Liver (tissue), 9 donors: ENCODE measurements around the gene ALDH1L1. TPM values are rescaled to one million over a fixed set of nuclear protein-coding genes. Genes with fewer than 3 reads are reported as not detected.

Experiments used
- DNase-seq: peaks from one replicate; pipeline ENCODE4 v3.0.0-alpha.2; 2017; ENCODE audit warnings: low spot score
- H3K27ac ChIP-seq, 2 donors: one replicate each; pipeline ENCODE4 v1.7.0; 2013; ENCODE audit warnings: inconsistent platforms in 2 of 2, low read length in 2 of 2, control low read depth in 1 of 2, low read depth in 1 of 2, mild to moderate bottlenecking in 1 of 2
- H3K27me3 ChIP-seq, 4 donors: one replicate each; pipeline versions ENCODE4 v1.6.1 to v1.7.0; 2013; ENCODE audit warnings: low read length in 3 of 4, inconsistent platforms in 1 of 4, mild to moderate bottlenecking in 1 of 4, moderate library complexity in 1 of 4; ENCODE audit not compliant: control insufficient read depth in 4 of 4, insufficient read depth in 4 of 4
- H3K36me3 ChIP-seq, 4 donors: one replicate each; pipeline versions ENCODE4 v1.6.1 to v1.7.0; 2013; ENCODE audit warnings: low read length in 3 of 4, mild to moderate bottlenecking in 3 of 4, low read depth in 1 of 4, moderate library complexity in 1 of 4; ENCODE audit not compliant: control insufficient read depth in 4 of 4, insufficient read depth in 3 of 4
- H3K4me1 ChIP-seq, 4 donors: one replicate each; pipeline versions ENCODE4 v1.6.1 to v1.7.0; 2013; ENCODE audit warnings: low read length in 3 of 4, mild to moderate bottlenecking in 3 of 4, moderate library complexity in 1 of 4; ENCODE audit not compliant: control insufficient read depth in 4 of 4, insufficient read depth in 4 of 4
- H3K4me3 ChIP-seq, 3 donors: one replicate each; pipeline versions ENCODE4 v1.6.1 to v1.7.0; 2013; ENCODE audit warnings: low read length in 3 of 3, control low read depth in 1 of 3, low read depth in 1 of 3, mild to moderate bottlenecking in 1 of 3
- H3K9ac ChIP-seq, 2 donors: one replicate each; pipeline ENCODE4 v1.7.0; 2013; ENCODE audit warnings: low read length in 2 of 2, mild to moderate bottlenecking in 2 of 2, moderate library complexity in 2 of 2, control low read depth in 1 of 2, low read depth in 1 of 2
- H3K9me3 ChIP-seq, 4 donors: one replicate each; pipeline versions ENCODE4 v1.6.1 to v1.7.0; 2013; ENCODE audit warnings: low read length in 3 of 4; ENCODE audit not compliant: control insufficient read depth in 4 of 4
- ATF3 ChIP-seq: IDR thresholded peaks from 2 replicates; pipeline ENCODE4 v1.6.1; 2016; ENCODE audit warnings: antibody characterized with exemption
- EGR1 ChIP-seq, 2 donors: IDR thresholded peaks; 2 replicates each; pipeline ENCODE4 v1.6.1; 2016 to 2018; ENCODE audit warnings: antibody characterized with exemption in 2 of 2, low read depth in 2 of 2
- FOXA1 ChIP-seq: IDR thresholded peaks from 2 replicates; pipeline ENCODE4 v1.6.1; 2016; ENCODE audit warnings: antibody characterized with exemption
- GABPA ChIP-seq, 2 donors: IDR thresholded peaks in 1 of 2; conservative IDR thresholded peaks in 1 of 2; 2 replicates each; pipeline ENCODE4 v1.6.1; 2016; ENCODE audit warnings: antibody characterized with exemption in 2 of 2, mild to moderate bottlenecking in 1 of 2, moderate library complexity in 1 of 2
- HNF4A ChIP-seq, 2 donors: conservative IDR thresholded peaks; 2 replicates each; pipeline ENCODE4 v1.6.1; 2016; ENCODE audit warnings: antibody characterized with exemption in 2 of 2, mild to moderate bottlenecking in 2 of 2
- HNF4G ChIP-seq: IDR thresholded peaks from 2 replicates; pipeline ENCODE4 v1.6.1; 2016; ENCODE audit warnings: antibody characterized with exemption
- NR2F2 ChIP-seq: IDR thresholded peaks from 2 replicates; pipeline ENCODE4 v1.6.1; 2016; ENCODE audit warnings: antibody characterized with exemption
- RAD21 ChIP-seq, 2 donors: IDR thresholded peaks; 2 replicates each; pipeline ENCODE4 v1.6.1; 2016; ENCODE audit warnings: antibody characterized with exemption in 2 of 2, mild to moderate bottlenecking in 2 of 2
- REST ChIP-seq: IDR thresholded peaks from 2 replicates; pipeline ENCODE4 v1.6.1; 2016; ENCODE audit warnings: antibody characterized with exemption, mild to moderate bottlenecking
- RXRA ChIP-seq, 2 donors: IDR thresholded peaks; 2 replicates each; pipeline ENCODE4 v1.6.1; 2017 to 2018; ENCODE audit warnings: antibody characterized with exemption in 2 of 2, mild to moderate bottlenecking in 1 of 2
- SP1 ChIP-seq: IDR thresholded peaks from 2 replicates; pipeline ENCODE4 v1.6.1; 2018; ENCODE audit warnings: antibody characterized with exemption, mild to moderate bottlenecking
- YY1 ChIP-seq: IDR thresholded peaks from 2 replicates; pipeline ENCODE4 v1.6.1; 2016; ENCODE audit warnings: antibody characterized with exemption, mild to moderate bottlenecking
- ZBTB33 ChIP-seq: IDR thresholded peaks from 2 replicates; pipeline ENCODE4 v1.6.1; 2016; ENCODE audit warnings: antibody characterized with exemption
- WGBS: extraction: QIAGEN DNeasy Blood & Tissue Kit; methylation state at CpG from one replicate; pipeline ENCODE4 v1.1.7; 2013; 5-methylcytosine and 5-hydroxymethylcytosine counted together
- polyA plus RNA-seq, 2 donors: library from polyadenylated mRNA; stranded (reverse) in 1 of 2; unstranded in 1 of 2; fragments of 200-250 nt in 1 of 2; fragments of >200 nt in 1 of 2; fragmentation: Nextera tagmentation in 1 of 2; extraction: Ambion mirVana in 1 of 2; gene quantifications; one replicate each; pipeline versions ENCODE4 v1.2.1 to v1.2.3, GENCODE V29; 2013 to 2015
- total RNA-seq, 2 donors: library from RNA; depleted of rRNA; stranded (reverse); fragments of >200 nt; gene quantifications; one replicate each; pipeline ENCODE4 v1.2.3, GENCODE V29; 2014
- donor health status: healthy.
- donor health status: healthy.
- donor health status: healthy.
- donor health status: healthy.
- donor health status: healthy.

ALDH1L1 gene
- total and polyA plus RNA-seq, 4 donors: 46.7 to 234 (median 147) TPM

- H3K4me3 ChIP-seq: no peak overlapping the region
- 75% methylated on average over 14 of the region's 14 CpGs for WGBS
- H3K4me1 ChIP-seq: no peaks in the 10 kb centered on the region
- no peak overlapping the region for H3K9ac ChIP-seq
- TF ChIP-seq NR2F2 (peak; percentile 14), EGR1 (IDR thresholded peaks at IDR 0.05; ENCODE audit: low read depth in 2 of 2) (no peak)
- no peaks in the 10 kb centered on the region for H3K36me3 ChIP-seq
- DNase-seq: no peak
- H3K27ac ChIP-seq: no peak overlapping the region
- H3K27me3 ChIP-seq: no peaks in the 10 kb centered on the region
- H3K9me3 ChIP-seq: no peaks in the 10 kb centered on the region
Measured at GRCh38 chr3:126056681-126057500, 123.5 kb downstream of the ALDH1L1 start.

- H3K9ac ChIP-seq: no peak overlapping the region
- WGBS: 97% methylated on average over 10 of the region's 10 CpGs
- H3K27me3 ChIP-seq: no peaks in the 10 kb centered on the region
- no peaks in the 10 kb centered on the region for H3K36me3 ChIP-seq
- no peak overlapping the region for H3K4me3 ChIP-seq
- H3K4me1 ChIP-seq: no peaks in the 10 kb centered on the region
- H3K27ac ChIP-seq: no peak overlapping the region
- TF ChIP-seq REST (no peak), SP1 (no peak), FOXA1 (no peak), HNF4G (no peak), YY1 (no peak), ZBTB33 (no peak)
- H3K9me3 ChIP-seq: no peaks in the 10 kb centered on the region
- DNase-seq: no peak
Measured at GRCh38 chr3:126056088-126056487, 124.3 kb downstream of the ALDH1L1 start.

- Histone ChIP-seq H3K9ac (no peak overlapping the region), H3K27ac (no peak overlapping the region)
- no peak for TF ChIP-seq FOXA1
- no peak for TF ChIP-seq ATF3
- no peak for TF ChIP-seq REST
- no peak for TF ChIP-seq RAD21 (IDR thresholded peaks at IDR 0.05)
- no peak for TF ChIP-seq YY1
- no peak for TF ChIP-seq GABPA (IDR thresholded peaks at IDR 0.05 in 1 of 2, conservative IDR thresholded peaks at IDR 0.05 in 1 of 2)
- TF ChIP-seq EGR1 (IDR thresholded peaks at IDR 0.05; ENCODE audit: low read depth in 2 of 2): no peak
- TF ChIP-seq RXRA (IDR thresholded peaks at IDR 0.05): no peak
- TF ChIP-seq HNF4A (conservative IDR thresholded peaks at IDR 0.05): no peak
Measured at GRCh38 chr3:126054870-126055269, 125.5 kb downstream of the ALDH1L1 start.

More at GRCh38 chr3:126054870-126055269, 125.5 kb downstream of the ALDH1L1 start:
- Histone ChIP-seq H3K4me3 (no peak overlapping the region), H3K27me3 (no peaks in the 10 kb centered on the region), H3K36me3 (no peaks in the 10 kb centered on the region), H3K9me3 (no peaks in the 10 kb centered on the region), H3K4me1 (no peaks in the 10 kb centered on the region)
- DNase-seq: no peak
- 96% methylated on average over 5 of the region's 5 CpGs for WGBS
